Panc1 (cell line): ENCODE measurements around the gene NINL. TPM values are rescaled to one million over a fixed set of nuclear protein-coding genes. Genes with fewer than 3 reads are reported as not detected.

ENCODE experiments used
- ATAC-seq: fragments of 200-7000 bp; cut with Tn5 transposase; 2 replicates; pipeline ENCODE4 v1.9.1; 2020; ENCODE audit warnings: mild to moderate bottlenecking, moderate library complexity
- BruUV-seq: library from RNA; stranded (reverse); fragments of 400-500 nt; replicated peaks from 2 replicates; lab custom pipeline; 2021; lab: Mats Ljungman, UMichigan
- CTCF ChIA-PET: fragments of 300-600 bp; sonication (Branson Sonifier 250); formaldehyde crosslinking; loops from one replicate; lab custom pipeline; 2022; ENCODE audit warnings: antibody characterized with exemption; lab: Charles Lee
- POLR2A ChIA-PET: fragments of 300-600 bp; sonication (Branson Sonifier 250); formaldehyde crosslinking; loops from one replicate; lab custom pipeline; 2022; ENCODE audit warnings: antibody characterized with exemption; lab: Charles Lee
- DNase-seq: peaks from one replicate; pipeline ENCODE4 v3.0.0-alpha.2; 2010; ENCODE audit warnings: low read depth, low spot score
- H3K27ac ChIP-seq: 2 replicates; pipeline ENCODE4 v1.5.1; 2011; ENCODE audit warnings: mild to moderate bottlenecking, low read length, inconsistent platforms
- H3K27me3 ChIP-seq: fragments of 200-500 bp; sonication (Bioruptor generic); 2 replicates; pipeline ENCODE4 v1.6.0; 2014; ENCODE audit warnings: low read length, inconsistent platforms; ENCODE audit not compliant: control insufficient read depth, insufficient read depth
- H3K36me3 ChIP-seq: fragments of 200-500 bp; sonication (Bioruptor generic); 2 replicates; pipeline ENCODE4 v1.5.1; 2014; ENCODE audit warnings: inconsistent platforms, mild to moderate bottlenecking, low read length, moderate library complexity; ENCODE audit not compliant: control insufficient read depth, insufficient read depth
- H3K4me1 ChIP-seq: 2 replicates; pipeline ENCODE4 v1.5.1; 2011; ENCODE audit warnings: inconsistent platforms, mild to moderate bottlenecking, low read length, moderate library complexity; ENCODE audit not compliant: control insufficient read depth, insufficient read depth
- H3K4me3 ChIP-seq, 2 experiments: 2 replicates each; pipeline ENCODE4 v1.5.1; 2011 to 2012; ENCODE audit warnings: low read depth in 2 of 2, low read length in 2 of 2, mild to moderate bottlenecking in 2 of 2, inconsistent platforms in 1 of 2, moderate library complexity in 1 of 2
- H3K9me3 ChIP-seq: fragments of 200-500 bp; sonication (Bioruptor generic); 2 replicates; pipeline ENCODE4 v1.5.1; 2014; ENCODE audit warnings: low read depth, mild to moderate bottlenecking, inconsistent platforms, low read length, moderate library complexity; ENCODE audit not compliant: control insufficient read depth, insufficient read depth
- CTCF ChIP-seq: fragments of 450-650 bp; IDR thresholded peaks from 2 replicates; pipeline ENCODE4 v1.5.1; 2017; ENCODE audit warnings: mild to moderate bottlenecking
- POLR2AphosphoS5 ChIP-seq: IDR thresholded peaks from 2 replicates; pipeline ENCODE4 v1.6.1; 2012; ENCODE audit warnings: mild to moderate bottlenecking, low read depth, low read length, moderate library complexity
- REST ChIP-seq, 2 experiments: IDR thresholded peaks; 2 replicates each; pipeline ENCODE4 v1.6.1; 2011 to 2012; ENCODE audit warnings: low read depth in 2 of 2, control low read depth in 1 of 2, low read length in 1 of 2, mild to moderate bottlenecking in 1 of 2, moderate library complexity in 1 of 2; ENCODE audit not compliant: insufficient read depth in 1 of 2
- SIN3A ChIP-seq: IDR thresholded peaks from 2 replicates; pipeline ENCODE4 v1.6.1; 2012; ENCODE audit warnings: low read depth, mild to moderate bottlenecking, low read length, moderate library complexity, borderline replicate concordance; ENCODE audit not compliant: insufficient read depth
- TCF7L2 ChIP-seq: IDR thresholded peaks from 2 replicates; pipeline ENCODE4 v1.6.1; 2011; ENCODE audit warnings: mild to moderate bottlenecking, low read depth, low read length, inconsistent platforms
- in situ Hi-C: cut with HindIII; loops from 2 replicates; pipeline ENCODE4 v1.10.0; 2016; ENCODE audit warnings: low sequenced_read_pairs, low pct_unique_long_range_greater_than_20kb
- intact Hi-C: fragments of 100-400 bp; cut with micrococcal nuclease; formaldehyde crosslinking; loops from one replicate; pipeline ENCODE4 v1.10.0; 2022; ENCODE audit not compliant: unreplicated experiment
- total RNA-seq: library from RNA; stranded (reverse); gene quantifications from one replicate; pipeline ENCODE4 v1.2.1, GENCODE V29; 2021; ENCODE audit not compliant: unreplicated experiment

NINL gene
- total RNA-seq, 1 experiment from 2014 or later = 25.0 TPM

- ATAC-seq (no peak), DNase-seq (no peak)
- H3K27ac ChIP-seq = no peak overlapping the region
- no peak for TF ChIP-seq POLR2AphosphoS5
- TF ChIP-seq SIN3A = no peak
- no peak for TF ChIP-seq REST (IDR thresholded peaks at IDR 0.05; ENCODE audit: insufficient read depth in 1 of 2, low read depth in 2 of 2, low read length in 1 of 2)
- no peak for TF ChIP-seq CTCF
- TF ChIP-seq TCF7L2 = no peak
- ChIA-PET CTCF (interaction anchor here (0.6 kb wide), 1 partner anchor 10 kb away, joined by 9 read pairs; no protein-coding TSS in a partner anchor), POLR2A (no interaction called here)
- H3K9me3 ChIP-seq = no peaks in the 10 kb centered on the region
- BruUV-seq = TSS peak; percentile 41
- no peaks in the 10 kb centered on the region for H3K36me3 ChIP-seq
- intact Hi-C loops = no loop called here
- H3K4me3 ChIP-seq = no peak overlapping the region
- no peaks in the 10 kb centered on the region for H3K27me3 ChIP-seq
- no peaks in the 10 kb centered on the region; the same call in 1 of the 2 replicates for H3K4me1 ChIP-seq
- in situ Hi-C loops = no loop called here
Measured at GRCh38 chr20:25544311-25544710, 41.0 kb downstream of the NINL start.

GRCh38 chr20:25543068-25543467, 42.3 kb downstream of the NINL start:
- Histone ChIP-seq H3K27me3 (no peaks in the 10 kb centered on the region), H3K4me1 (no peaks in the 10 kb centered on the region; the same call in 1 of the 2 replicates), H3K9me3 (no peaks in the 10 kb centered on the region), H3K4me3 (no peak overlapping the region), H3K27ac (no peak overlapping the region), H3K36me3 (no peaks in the 10 kb centered on the region)
- CTCF ChIA-PET = no interaction called here
- DNase-seq (no peak), ATAC-seq (no peak)
- TF ChIP-seq SIN3A (no peak), REST (IDR thresholded peaks at IDR 0.05; ENCODE audit: insufficient read depth in 1 of 2, low read depth in 2 of 2, low read length in 1 of 2) (no peak), TCF7L2 (no peak), POLR2AphosphoS5 (no peak), CTCF (no peak)
- POLR2A ChIA-PET = no interaction called here
- no TSS peak for BruUV-seq
- intact Hi-C loops (no loop called here), in situ Hi-C loops (no loop called here)
